ENCODE results near the gene FIGN.

The FIGN gene

GRCh38 chr2:163593982-163594381 lies 141.8 kb downstream of the FIGN start:
- TF ChIP-seq CTCF (IDR thresholded peaks at IDR 0.05; ENCODE audit: insufficient read depth, low read length, poor library complexity, severe bottlenecking) = no peak
- no peak for DNase-seq (ENCODE audit: extremely low read depth, insufficient read length)
- H3K4me3 ChIP-seq (replicated peaks; ENCODE audit: low read depth, low read length) = no peak overlapping the region

DNA sequence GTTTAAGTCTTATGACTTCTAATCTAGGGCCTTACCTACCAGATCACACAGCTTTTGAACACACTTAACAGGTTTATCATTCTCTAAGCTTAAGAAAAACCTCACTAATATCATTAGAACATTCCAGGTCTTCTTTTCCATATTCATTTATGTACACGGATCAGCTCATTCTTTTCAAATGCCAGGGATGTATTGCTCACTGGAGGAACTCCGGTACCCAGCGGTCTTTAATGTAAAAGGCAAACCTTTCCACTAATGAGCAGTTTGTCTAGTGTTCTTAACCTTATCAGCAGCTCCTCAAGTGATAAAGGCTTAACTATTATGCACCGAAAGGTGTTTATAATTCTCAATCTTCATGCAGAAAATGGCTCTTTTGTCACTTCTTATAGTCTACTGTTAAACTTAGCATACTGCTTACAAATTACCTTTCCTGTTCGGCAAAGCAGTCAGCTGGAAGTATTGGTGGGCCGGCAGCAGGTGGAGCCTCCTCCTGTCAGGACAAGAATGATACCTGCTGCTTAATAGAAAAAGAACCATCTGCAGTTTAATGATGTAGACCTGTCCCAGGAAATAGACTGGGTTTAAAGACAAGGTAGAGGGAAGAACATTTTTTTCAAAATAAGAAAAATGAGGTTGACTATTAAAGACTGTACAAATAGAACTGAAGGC lies 142.7 kb downstream of the FIGN start:
- DNase-seq (ENCODE audit: extremely low read depth, insufficient read length) = no peak
- Histone ChIP-seq H3K36me3 (ENCODE audit: control insufficient read depth, insufficient read depth, low read length) (no peaks in the 10 kb centered on the region), H3K4me3 (replicated peaks; ENCODE audit: low read depth, low read length) (no peak overlapping the region), H3K27me3 (replicated peaks; ENCODE audit: control insufficient read depth, insufficient read depth, low read length) (no peaks in the 10 kb centered on the region)
- no peak for TF ChIP-seq CTCF (IDR thresholded peaks at IDR 0.05; ENCODE audit: insufficient read depth, low read length, poor library complexity, severe bottlenecking)

More at GRCh38 chr2:163593982-163594381, 141.8 kb downstream of the FIGN start:
- Histone ChIP-seq H3K36me3 (ENCODE audit: control insufficient read depth, insufficient read depth, low read length) (no peaks in the 10 kb centered on the region), H3K27me3 (replicated peaks; ENCODE audit: control insufficient read depth, insufficient read depth, low read length) (no peaks in the 10 kb centered on the region)

- DNase-seq (ENCODE audit: extremely low read depth, insufficient read length) = no peak
- Histone ChIP-seq H3K27me3 (replicated peaks; ENCODE audit: control insufficient read depth, insufficient read depth, low read length) (no peaks in the 10 kb centered on the region), H3K36me3 (ENCODE audit: control insufficient read depth, insufficient read depth, low read length) (no peaks in the 10 kb centered on the region), H3K4me3 (replicated peaks; ENCODE audit: low read depth, low read length) (no peak overlapping the region)
- TF ChIP-seq CTCF (IDR thresholded peaks at IDR 0.05; ENCODE audit: insufficient read depth, low read length, poor library complexity, severe bottlenecking) = no peak
These were observed 144.3 kb downstream of the FIGN start for GRCh38 chr2:163591461-163591860.

GRCh38 chr2:163580757-163581156 lies 155.1 kb downstream of the FIGN start:
- no peak overlapping the region for H3K4me3 ChIP-seq (replicated peaks; ENCODE audit: low read depth, low read length)
- H3K27me3 ChIP-seq (replicated peaks; ENCODE audit: control insufficient read depth, insufficient read depth, low read length) = no peaks in the 10 kb centered on the region
- DNase-seq (ENCODE audit: extremely low read depth, insufficient read length) = no peak
- H3K36me3 ChIP-seq (ENCODE audit: control insufficient read depth, insufficient read depth, low read length) = no peaks in the 10 kb centered on the region
- no peak for TF ChIP-seq CTCF (IDR thresholded peaks at IDR 0.05; ENCODE audit: insufficient read depth, low read length, poor library complexity, severe bottlenecking)

DNA sequence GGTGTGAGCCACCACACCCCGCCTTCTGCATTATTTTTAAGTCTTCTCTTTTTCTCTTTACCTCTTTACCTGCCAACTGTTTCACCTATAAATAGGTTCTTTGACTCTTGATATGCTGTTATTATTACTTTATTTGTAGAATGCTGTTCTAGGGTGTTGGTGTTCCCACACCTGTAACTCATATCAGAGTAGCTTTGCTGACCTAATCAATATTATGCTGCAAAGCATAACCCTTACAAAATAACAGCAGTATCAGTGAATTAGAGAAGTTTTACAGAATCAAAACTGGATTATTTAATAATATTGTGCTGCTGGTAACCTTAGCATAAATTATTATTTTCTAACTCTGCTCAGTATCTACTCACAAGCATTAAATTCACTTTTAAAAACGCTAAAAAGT lies 161.5 kb downstream of the FIGN start:
- TF ChIP-seq CTCF (IDR thresholded peaks at IDR 0.05; ENCODE audit: insufficient read depth, low read length, poor library complexity, severe bottlenecking) = no peak
- Histone ChIP-seq H3K4me3 (replicated peaks; ENCODE audit: low read depth, low read length) (no peak overlapping the region), H3K36me3 (ENCODE audit: control insufficient read depth, insufficient read depth, low read length) (no peaks in the 10 kb centered on the region), H3K27me3 (replicated peaks; ENCODE audit: control insufficient read depth, insufficient read depth, low read length) (no peaks in the 10 kb centered on the region)
- no peak for DNase-seq (ENCODE audit: extremely low read depth, insufficient read length)

DNA sequence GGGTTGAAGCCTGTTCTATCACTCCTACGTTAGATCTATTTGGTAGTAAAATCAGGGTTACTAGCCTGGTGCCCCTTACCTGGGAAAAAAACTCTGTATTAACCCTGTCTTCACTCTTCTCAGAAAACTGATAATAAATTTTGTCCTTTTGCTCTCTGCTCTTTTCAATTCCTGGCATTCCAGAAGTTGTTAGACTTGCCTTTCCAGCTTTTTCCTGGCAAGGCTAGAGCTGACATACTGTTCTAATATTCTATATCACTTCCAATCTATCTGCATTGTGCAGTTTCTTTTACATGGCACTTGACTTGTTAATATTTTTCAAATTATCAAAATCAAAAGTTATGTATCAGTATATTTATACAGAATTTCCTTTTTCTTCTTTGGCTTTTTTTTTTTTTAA lies 162.2 kb downstream of the FIGN start:
- no peak for DNase-seq (ENCODE audit: extremely low read depth, insufficient read length)
- TF ChIP-seq CTCF (IDR thresholded peaks at IDR 0.05; ENCODE audit: insufficient read depth, low read length, poor library complexity, severe bottlenecking) = no peak
- Histone ChIP-seq H3K36me3 (ENCODE audit: control insufficient read depth, insufficient read depth, low read length) (no peaks in the 10 kb centered on the region), H3K4me3 (replicated peaks; ENCODE audit: low read depth, low read length) (no peak overlapping the region), H3K27me3 (replicated peaks; ENCODE audit: control insufficient read depth, insufficient read depth, low read length) (no peaks in the 10 kb centered on the region)

Measured in GM06990 (cell line).